GM12875 (cell line): ENCODE measurements around the gene MIF.

Experiments
- H3K4me3 ChIP-seq: one replicate; pipeline ENCODE4 v1.5.1; 2011; ENCODE audit warnings: low read depth, low read length, control low read depth
- CTCF ChIP-seq: IDR thresholded peaks from 2 replicates; pipeline ENCODE4 v1.5.1; 2011; ENCODE audit warnings: low read depth, mild to moderate bottlenecking, control low read depth, inconsistent platforms, low read length, moderate library complexity, borderline replicate concordance; ENCODE audit not compliant: insufficient read depth

Gene MIF

GRCh38 chr22:23883658-23884057 lies 10.5 kb upstream of the MIF start:
- no peak for TF ChIP-seq CTCF
- H3K4me3 ChIP-seq, result no peak overlapping the region

- no peak overlapping the region for H3K4me3 ChIP-seq
Measured at GRCh38 chr22:23884140-23884539, 10.0 kb upstream of the MIF start.

GRCh38 chr22:23888615-23889401 lies 5.4 kb upstream of the MIF start:
- H3K4me3 ChIP-seq, result no peak overlapping the region
- no peak for TF ChIP-seq CTCF

More at GRCh38 chr22:23884140-23884539, 10.0 kb upstream of the MIF start:
- TF ChIP-seq CTCF, result no peak

- no peak for TF ChIP-seq CTCF
- H3K4me3 ChIP-seq, result no peak overlapping the region
Measured at GRCh38 chr22:23889620-23890019, 4.6 kb upstream of the MIF start.

- no peak overlapping the region for H3K4me3 ChIP-seq
- TF ChIP-seq CTCF, result no peak
Measured at GRCh38 chr22:23891726-23892125, 2.5 kb upstream of the MIF start.

GRCh38 chr22:23892130-23892529 lies 2.1 kb upstream of the MIF start:
- no peak for TF ChIP-seq CTCF
- no peak overlapping the region for H3K4me3 ChIP-seq

- H3K4me3 ChIP-seq, result no peak overlapping the region
- TF ChIP-seq CTCF, result no peak
Measured at GRCh38 chr22:23892706-23893105, 1.5 kb upstream of the MIF start.
